Measurements from ENCODE around the gene MORN1. TPM values are rescaled to one million over a fixed set of nuclear protein-coding genes. Genes with fewer than 3 reads are reported as not detected.

Gene MORN1
- total and polyA plus RNA-seq, 2 experiments from 2014 or later, result 4.8 to 11.1 TPM

- Mint-ChIP-seq H3K36me3 (ENCODE audit: low read depth) (peaks cover 3% of the 10 kb centered on the region; the same call in 1 of the 3 replicates), H3K9me3 (no peaks in the 10 kb centered on the region), H3K4me1 (peaks cover 3% of the 10 kb centered on the region; the same call in 2 of the 3 replicates), H3K4me3 (no peak overlapping the region), H3K27me3 (ENCODE audit: insufficient read depth, low read depth, poor library complexity) (no peaks in the 10 kb centered on the region), H3K27ac (no peak overlapping the region)
- no peaks in the 10 kb centered on the region for H3K36me3 ChIP-seq (ENCODE audit: insufficient read depth)
- H3K9me2 ChIP-seq (ENCODE audit: insufficient read depth), result no peaks in the 10 kb centered on the region
- DNase-seq (ENCODE audit: low spot score) (peak; percentile 32), ATAC-seq (no peak)
- H3K4me2 ChIP-seq, result no peak overlapping the region
- no peak overlapping the region for H3K4me3 ChIP-seq
- H3K27ac ChIP-seq (ENCODE audit: low read depth), result no peak overlapping the region
- H3F3A ChIP-seq (replicated peaks; ENCODE audit: low read depth), result no peaks in the 10 kb centered on the region
- H4K20me1 ChIP-seq (replicated peaks; ENCODE audit: insufficient read depth), result no peaks in the 10 kb centered on the region; the same call in 1 of the 2 replicates
- H3K79me2 ChIP-seq (replicated peaks; ENCODE audit: insufficient read depth), result no peaks in the 10 kb centered on the region
- no peaks in the 10 kb centered on the region for H3K4me1 ChIP-seq (ENCODE audit: insufficient read depth)
- no peaks in the 10 kb centered on the region for H3K27me3 ChIP-seq (ENCODE audit: insufficient read depth)
- H2AFZ ChIP-seq, result no peak overlapping the region
- no peak for TF ChIP-seq POLR2AphosphoS5 (IDR thresholded peaks at IDR 0.05; ENCODE audit: low read depth)
- no peak for TF ChIP-seq ZNF462 (CRISPR knock-in tag; IDR thresholded peaks at IDR 0.05)
- TF ChIP-seq STAT1 (IDR thresholded peaks at IDR 0.05; ENCODE audit: unreplicated experiment), result no peak
- TF ChIP-seq CREB1 (CRISPR knock-in tag; IDR thresholded peaks at IDR 0.05; ENCODE audit: low read depth), result no peak
Observed at GRCh38 chr1:2384941-2385481, 6.3 kb downstream of the MORN1 start.

GRCh38 chr1:2384130-2384860 lies 7.1 kb downstream of the MORN1 start:
- H3F3A ChIP-seq (replicated peaks; ENCODE audit: low read depth), result no peaks in the 10 kb centered on the region
- H3K36me3 ChIP-seq (ENCODE audit: insufficient read depth), result no peaks in the 10 kb centered on the region
- no peaks in the 10 kb centered on the region for H3K4me1 ChIP-seq (ENCODE audit: insufficient read depth)
- peaks cover 3% of the 10 kb centered on the region for H3K27me3 Mint-ChIP-seq (ENCODE audit: insufficient read depth, low read depth, poor library complexity)
- H3K27ac ChIP-seq (ENCODE audit: low read depth), result no peak overlapping the region
- no peaks in the 10 kb centered on the region; the same call in 1 of the 2 replicates for H4K20me1 ChIP-seq (replicated peaks; ENCODE audit: insufficient read depth)
- no peak overlapping the region for H3K27ac Mint-ChIP-seq
- no peaks in the 10 kb centered on the region for H3K9me3 Mint-ChIP-seq
- H3K79me2 ChIP-seq (replicated peaks; ENCODE audit: insufficient read depth), result no peaks in the 10 kb centered on the region
- H3K9me2 ChIP-seq (ENCODE audit: insufficient read depth), result no peaks in the 10 kb centered on the region
- H3K4me2 ChIP-seq, result no peak overlapping the region
- no peak for DNase-seq (ENCODE audit: low spot score)
- no peaks in the 10 kb centered on the region for H3K27me3 ChIP-seq (ENCODE audit: insufficient read depth)
- no peaks in the 10 kb centered on the region for H3K4me1 Mint-ChIP-seq
- ATAC-seq, result no peak
- H3K4me3 Mint-ChIP-seq, result no peak overlapping the region
- no peak overlapping the region for H3K4me3 ChIP-seq
- H2AFZ ChIP-seq, result no peak overlapping the region
- H3K36me3 Mint-ChIP-seq (ENCODE audit: low read depth), result peaks cover 3% of the 10 kb centered on the region; the same call in 1 of the 3 replicates
- TF ChIP-seq ETS1 (IDR thresholded peaks at IDR 0.05), result no peak
- TF ChIP-seq EZH2phosphoT487 (IDR thresholded peaks at IDR 0.05; ENCODE audit: unreplicated experiment), result no peak
- TF ChIP-seq ZNF114 (CRISPR knock-in tag; IDR thresholded peaks at IDR 0.05), result no peak

Data from GM23338 (cell line).